ENCODE data around the gene CADPS.

CADPS gene

DNA sequence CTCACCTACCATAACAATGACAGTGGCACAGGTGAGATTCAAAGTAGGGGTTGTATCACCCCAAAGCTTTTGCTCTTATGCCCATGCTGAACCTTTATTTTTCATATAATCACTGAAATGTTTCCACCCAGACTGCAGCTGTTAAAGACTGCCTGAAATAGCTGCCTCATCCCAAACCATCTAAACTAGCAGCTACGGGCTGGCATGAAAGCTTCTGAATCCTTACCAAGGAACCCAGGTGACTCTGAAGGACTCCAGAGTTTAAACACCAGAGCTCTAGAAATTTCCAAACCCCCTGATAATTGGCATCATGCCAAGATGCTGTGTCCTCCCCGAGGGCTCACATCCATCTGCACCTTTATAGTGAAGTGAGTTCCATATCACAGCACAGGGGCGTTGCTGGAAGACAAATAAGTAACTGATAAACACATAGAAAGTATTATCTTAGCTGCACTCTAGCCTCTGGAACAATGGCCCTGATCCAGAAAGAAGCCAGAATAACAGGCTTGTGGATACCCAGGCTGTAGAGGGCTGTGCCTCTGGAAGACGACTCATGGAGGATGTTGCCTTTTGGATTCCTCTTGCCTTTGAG is 238.9 kb downstream of the CADPS start:
- DNase-seq (ENCODE audit: low spot score), result no peak

DNA sequence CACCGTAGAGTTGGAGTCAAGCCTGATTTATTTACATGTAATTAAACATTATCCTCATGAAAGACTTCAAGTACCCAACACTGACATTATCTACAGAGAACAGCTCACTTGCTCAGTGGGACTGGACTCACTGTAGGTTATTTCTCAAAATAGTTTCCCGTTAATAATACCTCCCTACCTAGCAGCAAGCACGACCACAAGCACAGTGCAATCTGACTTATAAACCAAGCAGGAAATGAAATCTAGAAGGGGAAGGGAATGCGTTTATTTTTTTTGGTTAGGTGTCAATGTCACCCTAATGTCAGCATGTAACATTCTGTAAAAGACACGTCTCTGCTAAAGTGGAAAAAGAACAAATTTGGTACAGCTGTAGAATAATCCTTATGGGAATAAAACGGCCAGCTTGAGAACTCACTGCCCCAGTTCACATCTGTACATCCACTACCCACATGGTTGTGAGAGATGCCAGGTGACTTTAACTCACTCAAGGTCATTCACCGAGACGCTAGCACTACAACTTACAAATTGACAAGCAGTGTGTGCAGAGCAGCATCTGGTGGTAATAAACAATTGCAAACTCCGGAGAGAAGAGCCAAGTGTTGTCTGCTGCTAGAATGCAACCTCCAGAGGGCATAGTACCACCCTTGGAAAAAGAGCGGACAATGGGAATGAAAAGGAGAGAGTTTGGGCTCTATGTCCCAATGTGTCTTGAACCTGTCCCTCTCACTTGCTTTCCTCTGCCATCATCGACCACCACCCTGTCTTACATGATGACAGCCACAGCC is 242.5 kb downstream of the CADPS start:
- no peak for DNase-seq (ENCODE audit: low spot score)

DNA sequence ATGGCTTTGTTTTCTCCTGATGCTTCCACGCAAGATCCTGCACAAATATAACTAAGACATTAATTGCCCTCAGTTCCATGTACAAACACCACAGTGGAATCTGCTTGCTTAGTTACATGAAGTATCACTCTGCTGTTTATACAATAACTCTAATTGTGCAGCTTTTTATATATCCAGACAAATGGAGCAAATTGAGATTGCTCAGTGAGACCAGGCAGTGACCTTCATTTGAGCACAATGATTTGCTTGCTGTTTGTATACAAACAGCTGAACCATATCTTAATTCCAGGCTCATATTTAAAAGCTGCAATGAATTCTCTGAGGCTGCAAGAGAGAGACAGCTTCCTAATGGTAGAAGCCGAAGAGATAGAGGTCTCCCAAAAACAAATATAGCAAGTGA is 243.7 kb downstream of the CADPS start:
- no peak for DNase-seq (ENCODE audit: low spot score)

DNA sequence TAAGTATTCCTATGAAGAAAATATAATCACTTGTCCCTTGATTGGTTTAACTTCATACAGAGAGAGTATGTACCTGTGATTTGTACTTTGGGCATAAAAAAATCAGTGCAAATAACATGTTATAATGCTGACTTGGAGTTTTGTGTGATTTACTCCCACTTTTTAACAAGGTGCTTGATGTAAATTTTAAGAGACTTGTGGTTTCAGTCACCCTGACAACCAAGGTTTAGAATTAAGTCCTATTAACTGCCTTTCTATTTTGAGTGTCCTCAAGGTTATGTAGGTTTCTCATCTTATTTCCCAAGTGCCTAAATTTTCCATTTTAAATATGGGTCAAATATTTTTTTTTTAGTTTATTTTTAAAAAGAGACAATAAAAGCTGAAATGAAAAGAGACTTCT is 244.6 kb downstream of the CADPS start:
- no peak for DNase-seq (ENCODE audit: low spot score)

DNA sequence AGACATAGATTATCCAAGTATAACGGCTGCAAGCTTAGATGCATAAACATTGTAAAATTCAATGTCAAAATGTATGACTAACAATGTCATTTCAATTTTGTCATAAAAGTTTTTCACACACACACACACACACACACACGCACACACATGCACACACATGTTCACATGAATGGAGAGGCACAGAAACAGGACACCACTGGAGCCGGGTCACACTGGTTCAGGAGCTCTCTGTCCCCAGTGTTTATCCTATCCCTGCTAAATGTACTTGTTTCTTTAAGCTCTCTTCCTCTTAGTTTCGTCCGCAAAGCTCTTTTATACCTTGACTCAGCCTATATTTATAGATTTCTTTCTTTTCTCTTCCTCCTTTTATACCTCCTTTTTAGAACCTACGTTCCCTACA is 249.9 kb downstream of the CADPS start:
- DNase-seq (ENCODE audit: low spot score), result no peak

DNA sequence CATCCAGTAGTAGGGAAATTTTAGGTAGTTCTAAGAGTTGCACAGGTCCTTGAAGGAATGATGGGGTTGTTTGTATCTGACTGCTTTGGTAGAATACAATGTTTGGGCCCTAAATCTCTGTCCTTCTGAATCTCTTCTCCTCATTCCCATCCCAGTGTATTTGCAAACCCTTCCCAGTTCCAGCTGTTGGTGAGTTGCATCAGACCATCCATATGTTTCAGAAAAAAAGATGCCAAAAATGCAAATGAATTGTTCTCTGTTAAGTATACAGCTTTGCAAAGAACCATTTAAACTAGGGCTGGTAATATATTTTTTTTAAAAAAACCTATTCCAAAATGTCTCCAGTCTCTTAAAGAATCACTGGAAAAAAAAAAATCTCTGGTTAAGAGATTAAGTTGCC is 251.0 kb downstream of the CADPS start:
- DNase-seq (ENCODE audit: low spot score), result no peak

DNA sequence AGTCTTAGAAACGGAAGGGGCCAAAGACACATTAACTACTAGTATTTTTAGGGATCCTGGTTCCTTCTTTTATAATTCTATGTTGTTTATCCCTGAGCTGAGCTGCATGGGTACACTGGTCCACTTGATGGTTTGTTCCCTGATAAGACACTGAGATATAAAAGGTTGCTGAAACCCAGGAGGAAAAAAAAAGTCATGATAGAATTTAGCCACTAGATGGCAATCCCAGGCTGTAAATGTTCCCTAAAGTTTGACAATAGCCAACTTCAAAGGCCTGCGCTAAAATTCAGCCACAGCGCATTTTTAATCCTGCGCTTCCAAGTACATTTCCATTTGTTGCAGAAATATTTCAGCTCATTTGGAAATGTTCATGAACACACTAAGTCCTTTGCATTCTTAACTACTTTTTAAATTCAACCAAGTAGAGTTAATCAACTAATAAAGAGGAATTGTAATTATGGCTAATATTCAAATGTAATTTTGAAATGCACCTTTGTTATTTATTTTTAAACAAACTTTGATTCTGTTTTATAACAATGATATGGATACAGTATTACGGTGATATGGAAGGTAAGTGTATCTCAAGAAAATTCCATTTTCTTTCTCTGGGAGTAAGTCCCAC is 252.6 kb downstream of the CADPS start:
- peak; percentile 69 for DNase-seq (ENCODE audit: low spot score)

DNA sequence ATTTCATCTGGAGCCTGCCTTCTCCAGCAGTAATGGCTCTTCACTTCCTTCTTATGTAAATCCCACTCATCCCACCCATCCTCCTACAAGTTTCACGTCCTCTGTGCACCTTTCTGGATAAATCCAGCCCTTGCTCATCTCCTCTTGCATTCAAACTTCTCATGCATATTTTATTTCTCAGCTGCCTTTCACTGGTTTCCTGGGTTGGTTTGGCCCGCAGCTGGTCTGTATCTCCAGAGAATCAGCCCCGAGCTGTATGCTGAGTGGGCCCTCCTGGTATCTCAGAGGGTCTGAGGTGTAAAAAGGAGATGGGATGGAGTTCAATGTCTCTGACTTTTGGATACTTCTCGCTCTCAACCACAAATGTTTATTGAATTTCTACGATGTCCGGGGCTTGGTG is 253.3 kb downstream of the CADPS start:
- no peak for DNase-seq (ENCODE audit: low spot score)

DNA sequence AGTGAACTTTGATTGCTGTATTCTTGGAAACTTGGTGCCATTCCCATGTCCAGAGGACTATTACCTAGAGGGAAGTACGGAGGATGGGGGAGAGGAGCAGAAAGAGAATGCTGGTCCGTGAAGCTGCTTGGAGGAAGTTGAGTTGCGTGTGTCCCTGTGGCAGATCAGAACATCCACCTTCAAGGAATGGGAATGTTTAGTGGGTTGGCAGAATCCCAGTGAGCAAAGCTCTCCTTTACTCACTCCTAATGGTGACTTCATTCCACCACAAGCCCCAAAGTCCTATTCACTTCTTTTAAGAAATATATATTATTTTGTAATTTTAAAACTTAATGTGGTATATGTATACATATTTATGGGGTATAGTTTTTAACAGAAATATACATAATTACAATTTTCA is 254.0 kb downstream of the CADPS start:
- DNase-seq (ENCODE audit: low spot score), result no peak

DNA sequence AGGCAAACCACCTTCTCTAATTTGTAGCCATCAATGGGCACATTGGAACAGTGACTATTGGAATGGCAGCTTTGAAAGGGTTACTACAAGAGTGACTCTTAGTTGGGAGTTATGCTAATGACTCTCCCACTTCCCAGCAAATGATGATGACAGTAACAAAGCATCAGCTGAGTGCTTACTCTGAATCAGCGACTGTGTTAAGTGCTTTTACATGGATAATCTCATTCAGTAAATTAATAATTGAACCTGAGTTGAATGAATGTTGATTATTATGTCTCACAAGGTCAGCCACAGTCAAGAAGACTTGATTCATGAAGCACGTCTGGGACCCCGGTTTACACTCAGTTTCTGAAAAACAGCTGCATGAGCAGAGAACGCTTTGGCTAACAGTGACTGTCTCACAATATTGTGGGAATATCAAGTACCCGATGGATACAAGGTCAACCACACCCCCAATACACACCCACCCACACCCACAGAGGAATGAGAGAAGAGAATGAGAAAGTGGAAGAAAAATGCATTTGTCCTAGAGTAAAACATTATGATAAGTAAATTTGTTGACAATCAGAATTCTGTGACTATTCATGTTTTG is 259.9 kb downstream of the CADPS start:
- peak; percentile 44 for DNase-seq (ENCODE audit: low spot score)

DNA sequence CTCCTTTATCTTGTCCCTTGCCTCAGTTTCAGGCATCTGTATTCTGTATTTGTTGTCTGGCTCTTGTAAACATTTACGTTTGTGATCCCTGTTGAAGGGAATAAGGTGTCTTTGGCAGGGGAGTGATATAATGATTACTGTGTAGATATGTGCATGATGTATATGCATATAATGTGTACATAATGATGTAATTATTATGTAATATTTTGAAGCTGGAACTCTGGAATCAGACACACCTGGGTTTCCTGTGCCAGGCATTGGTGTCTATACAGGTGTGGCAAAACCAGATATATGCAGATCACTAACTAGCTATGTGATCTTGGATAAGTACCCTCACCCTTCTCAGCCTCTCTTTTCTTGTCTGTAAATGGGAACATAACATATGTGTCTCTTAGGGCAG is 260.7 kb downstream of the CADPS start:
- DNase-seq (ENCODE audit: low spot score), result no peak

DNA sequence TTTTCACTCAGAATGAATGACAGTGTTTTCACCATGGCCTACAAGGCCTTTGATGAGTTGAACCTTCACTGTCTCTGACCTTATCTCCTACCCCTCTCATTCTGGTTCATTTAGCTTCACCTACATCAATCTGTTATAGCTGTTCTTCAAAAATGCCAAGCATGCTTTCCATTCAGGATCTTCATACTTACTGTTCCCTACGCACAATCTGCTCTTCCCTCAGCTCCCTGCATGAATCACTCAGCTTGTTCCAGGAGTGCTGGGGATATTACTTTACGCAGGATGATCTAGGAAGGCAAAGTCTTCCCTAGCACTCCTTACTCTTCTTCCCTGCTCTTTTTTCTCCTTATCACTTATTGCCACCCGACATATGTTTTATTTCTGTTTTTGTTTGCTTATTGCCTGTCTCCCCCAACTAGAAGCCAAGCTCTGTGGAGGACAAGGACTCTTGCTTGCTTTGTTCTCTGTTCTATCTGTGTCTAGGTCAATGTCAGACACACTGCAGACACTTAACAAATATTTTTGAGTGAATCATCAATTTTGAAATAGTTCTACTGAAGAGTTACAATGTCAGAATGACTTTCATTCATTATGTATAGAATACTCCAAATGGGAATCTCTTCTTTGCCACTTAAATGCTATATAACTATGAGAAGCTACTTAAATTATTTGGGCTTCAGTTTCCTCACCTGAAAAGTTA is 263.5 kb downstream of the CADPS start:
- DNase-seq (ENCODE audit: low spot score), result no peak

DNA sequence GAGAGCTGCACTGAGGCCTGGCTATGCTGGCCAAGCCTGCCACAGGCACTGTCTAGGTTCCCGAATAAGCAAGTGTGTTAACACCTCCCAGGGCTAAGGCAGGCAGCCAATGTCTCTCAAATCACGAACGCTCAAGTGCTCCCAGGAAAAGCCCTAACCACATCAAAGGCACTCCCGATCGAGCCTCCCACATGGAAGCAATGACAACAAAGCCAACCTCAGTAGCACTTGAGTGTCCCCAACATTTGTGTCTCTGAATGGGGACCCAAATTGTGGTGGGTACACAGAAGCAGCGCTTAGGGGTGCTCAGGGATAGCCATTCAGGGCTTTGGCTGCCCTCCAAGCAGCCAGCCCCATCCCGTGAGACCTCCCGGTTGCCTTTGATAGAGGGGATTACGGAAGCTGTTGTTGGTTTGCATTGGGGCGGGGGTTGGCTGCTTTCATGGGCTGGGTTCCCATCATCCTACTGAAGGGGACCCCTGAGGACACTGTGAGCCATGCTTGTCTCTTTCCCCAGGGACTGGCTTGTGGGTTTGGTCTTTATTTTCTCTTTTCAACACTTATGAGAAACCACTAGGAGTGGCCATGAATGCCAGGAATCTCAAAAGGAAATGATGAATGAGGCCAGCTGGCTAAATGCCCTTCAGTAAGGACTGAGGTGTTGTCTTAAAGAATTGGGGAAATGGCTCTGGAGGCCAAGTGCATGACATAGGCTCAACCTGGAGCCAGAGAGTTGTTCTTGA is 267.8 kb downstream of the CADPS start:
- peak; percentile 32 for DNase-seq (ENCODE audit: low spot score)

DNA sequence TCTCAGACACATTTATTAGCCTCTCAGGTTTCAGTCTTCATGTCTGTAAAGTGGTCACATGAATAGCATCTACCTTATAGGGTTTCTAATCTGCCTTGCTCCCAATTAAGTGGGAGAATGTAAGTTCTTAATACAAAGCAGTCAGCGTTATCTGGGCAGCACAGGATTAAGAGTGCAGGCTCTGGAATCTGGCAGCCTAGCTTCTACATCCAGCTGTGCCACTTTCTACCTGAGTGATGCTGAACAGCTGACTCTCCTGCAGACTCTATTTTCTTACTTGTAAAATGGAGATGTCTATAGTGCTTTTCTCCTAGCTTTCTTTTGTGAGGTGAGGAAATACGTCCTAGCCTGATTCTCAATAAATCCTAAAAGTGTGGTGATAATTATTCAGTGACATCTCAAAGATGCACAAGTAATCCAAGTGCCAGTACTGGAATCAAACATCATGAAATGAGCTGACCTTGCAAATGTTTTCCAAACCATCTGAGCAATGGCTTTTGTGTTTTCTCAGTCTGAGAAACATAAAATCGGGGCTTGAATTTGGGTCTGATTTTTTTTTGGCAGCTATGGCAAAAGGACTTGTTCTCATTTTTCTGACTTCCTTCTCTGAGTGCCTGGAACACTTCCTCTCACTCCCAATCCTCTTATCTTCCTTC is 269.7 kb downstream of the CADPS start:
- DNase-seq (ENCODE audit: low spot score), result no peak

DNA sequence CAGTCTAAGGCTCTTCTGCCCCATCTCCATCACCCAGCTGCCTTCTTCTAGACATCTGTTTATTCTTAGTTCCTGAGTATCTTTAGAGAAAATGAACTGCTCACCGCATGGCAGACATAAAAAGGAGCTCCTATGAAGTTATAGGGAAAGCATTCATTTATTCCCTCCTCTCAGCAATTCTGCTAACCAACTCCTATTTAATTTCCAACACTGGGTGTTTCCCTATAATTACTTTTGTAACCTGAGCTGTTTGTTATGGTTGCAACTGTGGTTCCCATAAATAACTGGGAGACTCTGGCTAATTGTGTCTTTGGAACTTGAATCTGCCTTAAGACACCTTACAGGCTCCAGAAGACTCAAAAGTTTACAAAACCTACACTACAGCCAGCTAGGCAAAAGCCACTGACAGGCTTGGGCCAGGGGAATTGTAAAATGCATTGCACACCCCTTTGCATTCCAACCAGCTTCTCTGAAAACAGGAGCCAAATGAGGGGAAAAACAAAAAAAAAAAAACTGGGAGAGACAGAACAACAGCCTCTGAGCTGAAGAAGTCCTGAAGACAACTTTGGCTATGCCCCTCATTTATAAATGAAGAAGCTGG is 270.4 kb downstream of the CADPS start:
- no peak for DNase-seq (ENCODE audit: low spot score)

DNA sequence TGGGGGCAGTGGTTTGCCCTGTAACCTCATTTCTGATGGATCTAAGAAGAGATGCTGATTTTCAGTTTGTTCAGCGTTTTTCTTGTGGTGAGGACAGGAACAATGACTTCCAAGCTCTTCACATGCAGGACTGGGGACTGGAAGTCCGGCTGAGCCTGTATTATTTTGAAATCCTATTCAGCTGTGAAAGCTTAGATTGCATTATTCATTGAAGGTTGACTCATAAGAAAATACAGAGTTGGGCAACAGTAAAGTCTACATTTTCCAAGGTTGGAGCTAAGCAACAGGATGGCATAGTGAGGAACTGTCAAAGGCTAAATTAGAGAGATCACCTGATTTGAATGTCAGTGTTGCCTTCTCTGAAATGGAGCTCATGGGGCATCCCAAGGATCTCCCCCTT is 270.9 kb downstream of the CADPS start:
- peak; percentile 89 for DNase-seq (ENCODE audit: low spot score)

DNA sequence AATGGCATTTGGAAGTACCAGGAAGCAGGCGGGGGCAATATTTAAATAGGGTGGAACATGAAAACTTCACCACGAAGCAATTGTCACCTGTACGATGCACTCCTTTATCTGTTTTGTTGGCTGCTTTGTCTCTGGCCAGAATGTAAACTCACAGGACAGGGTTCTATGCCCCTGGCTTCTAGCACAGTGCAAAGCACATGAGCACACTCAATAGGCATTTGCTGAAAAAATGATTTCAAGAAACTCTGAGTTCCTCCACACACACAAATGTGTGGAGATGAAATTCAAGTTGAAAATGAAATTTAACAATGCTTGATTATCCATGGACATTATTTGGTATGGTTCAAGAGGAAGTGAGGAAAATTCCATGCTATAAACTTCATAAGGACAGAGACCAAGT is 272.2 kb downstream of the CADPS start:
- DNase-seq (ENCODE audit: low spot score), result peak; percentile 8

DNA sequence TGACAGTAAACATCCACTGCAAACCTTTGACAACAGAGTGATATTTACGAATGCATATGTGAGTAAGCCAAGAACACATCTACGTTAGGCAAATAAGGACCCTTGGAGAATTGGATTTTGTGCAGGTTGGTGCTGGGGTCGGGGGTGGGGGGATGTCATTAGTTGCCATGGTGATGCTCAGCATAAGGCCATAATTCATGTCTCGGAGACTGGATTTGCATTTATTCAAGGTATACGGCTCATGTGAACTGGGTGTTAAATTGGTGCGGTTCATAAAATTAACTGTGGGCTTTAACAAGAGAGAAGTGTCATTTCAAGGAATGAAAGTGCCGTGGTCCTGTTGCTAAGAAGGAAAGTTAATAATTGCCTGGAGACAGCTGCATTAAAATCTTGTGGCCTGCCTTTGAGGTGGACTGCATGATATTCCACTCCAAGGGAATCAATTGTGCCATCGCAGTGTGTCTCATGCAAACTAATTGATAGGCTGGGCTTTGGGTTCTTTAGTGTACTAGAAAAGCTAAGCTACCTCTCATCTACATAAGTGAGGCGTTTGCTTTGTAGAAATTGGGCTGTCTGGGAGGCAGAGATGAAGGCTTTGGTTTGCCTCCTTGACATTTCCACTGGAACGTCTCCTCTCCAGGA is 273.0 kb downstream of the CADPS start:
- DNase-seq (ENCODE audit: low spot score), result no peak

DNA sequence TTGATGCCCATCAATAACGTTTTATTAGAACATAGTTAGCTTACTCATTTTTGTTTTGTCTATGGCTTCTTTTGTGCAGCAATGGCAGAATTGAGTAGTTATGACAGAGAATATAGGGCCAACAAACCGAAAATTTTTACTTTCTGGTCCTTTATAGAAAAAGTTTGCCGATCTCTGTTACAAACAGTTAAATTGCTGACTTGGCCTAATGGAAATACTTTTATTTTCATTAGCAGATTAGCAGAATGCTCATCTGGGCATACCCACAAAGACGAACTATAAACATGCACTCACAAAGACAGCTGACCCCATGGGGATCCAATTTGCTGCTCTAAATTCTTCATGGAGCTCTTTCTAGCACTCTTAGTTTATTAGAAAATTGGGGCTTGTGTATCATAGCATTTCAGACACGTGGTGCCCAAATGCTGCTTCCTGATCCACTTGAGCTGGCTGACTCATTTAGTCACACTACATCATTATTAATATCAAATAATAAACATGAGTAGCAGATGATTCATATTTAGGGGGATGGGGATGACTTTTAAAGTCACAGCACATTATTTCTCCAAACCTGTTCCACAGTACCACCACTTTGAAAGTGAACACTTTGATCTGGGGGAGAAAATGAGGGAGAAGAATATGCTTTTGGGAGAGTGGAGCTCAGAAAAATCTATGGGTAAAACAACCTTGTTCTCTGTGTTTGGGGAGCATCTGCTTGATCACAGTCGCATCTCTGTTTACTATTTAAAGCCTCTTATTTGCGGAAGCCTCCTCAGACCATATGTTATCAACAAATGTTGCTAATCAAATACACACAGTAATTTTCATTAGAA is 273.8 kb downstream of the CADPS start:
- peak; percentile 92 for DNase-seq (ENCODE audit: low spot score)

All from RKO (cell line).